DMS53 treated with DMSO at 0.1 percent for 48 hours (cell line): ENCODE data around the gene SLIT2.
A peak's percentile ranks its signal among the peaks of the same experiment; 100 is the strongest.

Experiments
- DNase-seq: peaks from one replicate; lab custom pipeline; 2025; ENCODE audit not compliant: unreplicated experiment; lab: John Stamatoyannopoulos, UW

SLIT2 gene, protein sequence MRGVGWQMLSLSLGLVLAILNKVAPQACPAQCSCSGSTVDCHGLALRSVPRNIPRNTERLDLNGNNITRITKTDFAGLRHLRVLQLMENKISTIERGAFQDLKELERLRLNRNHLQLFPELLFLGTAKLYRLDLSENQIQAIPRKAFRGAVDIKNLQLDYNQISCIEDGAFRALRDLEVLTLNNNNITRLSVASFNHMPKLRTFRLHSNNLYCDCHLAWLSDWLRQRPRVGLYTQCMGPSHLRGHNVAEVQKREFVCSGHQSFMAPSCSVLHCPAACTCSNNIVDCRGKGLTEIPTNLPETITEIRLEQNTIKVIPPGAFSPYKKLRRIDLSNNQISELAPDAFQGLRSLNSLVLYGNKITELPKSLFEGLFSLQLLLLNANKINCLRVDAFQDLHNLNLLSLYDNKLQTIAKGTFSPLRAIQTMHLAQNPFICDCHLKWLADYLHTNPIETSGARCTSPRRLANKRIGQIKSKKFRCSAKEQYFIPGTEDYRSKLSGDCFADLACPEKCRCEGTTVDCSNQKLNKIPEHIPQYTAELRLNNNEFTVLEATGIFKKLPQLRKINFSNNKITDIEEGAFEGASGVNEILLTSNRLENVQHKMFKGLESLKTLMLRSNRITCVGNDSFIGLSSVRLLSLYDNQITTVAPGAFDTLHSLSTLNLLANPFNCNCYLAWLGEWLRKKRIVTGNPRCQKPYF (N-terminal part only)

DNA sequence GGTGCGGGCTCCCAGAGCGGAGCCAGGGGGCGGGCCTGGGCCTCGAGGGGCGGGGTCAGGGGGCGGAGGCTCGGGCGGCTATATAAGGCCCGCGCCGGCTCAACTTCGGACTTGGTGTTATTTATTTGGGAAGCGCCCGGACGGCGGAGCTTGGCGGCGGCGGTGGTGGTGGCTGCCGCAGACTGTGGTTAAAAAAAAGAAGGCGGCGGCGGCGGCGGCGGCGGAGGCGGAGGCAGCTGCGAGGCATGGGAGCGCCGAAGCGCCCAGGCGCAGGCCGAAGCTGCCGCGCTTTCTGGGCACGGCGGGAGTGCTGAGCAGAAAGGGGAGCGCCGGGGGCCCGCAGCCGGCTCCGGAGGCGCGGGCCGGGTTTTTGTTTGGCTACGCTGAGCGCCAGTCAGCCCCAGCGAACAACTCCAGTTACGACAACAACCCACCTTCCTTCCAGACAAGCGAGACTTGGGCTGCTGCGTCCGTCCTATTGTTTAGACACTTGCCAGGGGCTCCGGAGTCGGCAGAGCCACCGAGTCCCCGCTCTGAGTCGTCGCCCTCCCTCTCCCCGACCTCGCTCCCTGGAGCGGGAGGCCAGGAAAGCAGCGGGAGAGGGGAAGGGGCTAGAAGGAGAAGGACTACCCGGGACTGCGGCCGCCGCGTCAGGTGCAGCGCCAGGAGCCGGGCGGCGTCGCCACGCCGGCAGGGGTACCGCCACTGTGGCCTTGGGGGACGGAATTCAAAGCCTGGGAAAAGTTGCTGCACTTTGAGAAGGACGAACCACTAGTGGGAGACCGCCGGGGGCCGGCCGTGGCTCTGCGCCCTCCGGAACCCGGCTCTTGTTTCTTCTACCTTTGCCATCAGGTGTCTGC lies at the start of gene SLIT2:
TSS of gene SLIT2 (plus strand) at position 110 of the 860 bp plus-strand sequence. CDS start 1,911 bp downstream, outside the sequence.
- DNase-seq, result peak; percentile 81

DNA sequence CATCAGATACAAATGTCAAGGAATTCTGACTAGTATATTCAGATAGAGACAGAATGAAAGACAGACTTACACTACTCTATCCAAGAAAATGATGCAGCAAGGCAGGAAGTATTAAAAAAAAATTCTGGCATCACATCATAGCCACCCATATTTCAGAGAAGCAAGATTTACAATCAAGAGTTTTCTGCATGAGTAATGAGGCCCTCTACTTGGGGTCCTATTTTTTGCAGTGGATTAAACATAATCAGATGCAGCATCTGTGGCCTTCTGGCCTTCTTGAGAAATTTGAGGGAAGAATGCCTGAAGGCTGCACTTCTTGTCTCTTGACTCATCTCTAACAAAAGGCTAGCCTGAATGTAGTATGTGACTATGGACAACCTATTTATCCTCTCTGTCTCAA lies 48.2 kb upstream of the SLIT2 start:
- no peak for DNase-seq

GRCh38 chr4:20217521-20217920 lies 34.2 kb upstream of the SLIT2 start:
- DNase-seq, result no peak

GRCh38 chr4:20217951-20218350 lies 33.8 kb upstream of the SLIT2 start:
- no peak for DNase-seq

DNA sequence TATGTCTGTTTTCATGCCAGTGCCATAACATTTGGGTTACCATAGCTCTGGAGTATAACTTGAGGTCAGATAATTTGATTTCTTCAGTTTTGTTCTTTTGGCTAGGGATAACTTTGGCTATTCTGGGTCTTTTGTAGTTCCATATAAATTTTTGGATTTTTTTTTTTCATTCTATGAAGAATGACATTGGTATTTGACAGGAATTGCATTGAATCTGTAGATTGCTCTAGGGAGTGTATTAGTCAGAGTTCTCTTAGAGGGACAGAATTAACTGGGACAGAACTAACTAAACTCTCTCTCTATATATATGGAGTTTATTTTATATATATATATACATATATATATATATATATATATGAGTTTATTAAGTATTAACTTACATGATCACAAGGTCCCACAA lies 32.2 kb upstream of the SLIT2 start:
- DNase-seq, result no peak

- no peak for DNase-seq
These were observed 13.7 kb upstream of the SLIT2 start for GRCh38 chr4:20237894-20238537.

- peak; percentile 92 for DNase-seq
These were observed 3.5 kb upstream of the SLIT2 start for GRCh38 chr4:20248155-20248558.

- DNase-seq, result peak; percentile 51
These were observed 2.4 kb upstream of the SLIT2 start for GRCh38 chr4:20249333-20249732.

DNA sequence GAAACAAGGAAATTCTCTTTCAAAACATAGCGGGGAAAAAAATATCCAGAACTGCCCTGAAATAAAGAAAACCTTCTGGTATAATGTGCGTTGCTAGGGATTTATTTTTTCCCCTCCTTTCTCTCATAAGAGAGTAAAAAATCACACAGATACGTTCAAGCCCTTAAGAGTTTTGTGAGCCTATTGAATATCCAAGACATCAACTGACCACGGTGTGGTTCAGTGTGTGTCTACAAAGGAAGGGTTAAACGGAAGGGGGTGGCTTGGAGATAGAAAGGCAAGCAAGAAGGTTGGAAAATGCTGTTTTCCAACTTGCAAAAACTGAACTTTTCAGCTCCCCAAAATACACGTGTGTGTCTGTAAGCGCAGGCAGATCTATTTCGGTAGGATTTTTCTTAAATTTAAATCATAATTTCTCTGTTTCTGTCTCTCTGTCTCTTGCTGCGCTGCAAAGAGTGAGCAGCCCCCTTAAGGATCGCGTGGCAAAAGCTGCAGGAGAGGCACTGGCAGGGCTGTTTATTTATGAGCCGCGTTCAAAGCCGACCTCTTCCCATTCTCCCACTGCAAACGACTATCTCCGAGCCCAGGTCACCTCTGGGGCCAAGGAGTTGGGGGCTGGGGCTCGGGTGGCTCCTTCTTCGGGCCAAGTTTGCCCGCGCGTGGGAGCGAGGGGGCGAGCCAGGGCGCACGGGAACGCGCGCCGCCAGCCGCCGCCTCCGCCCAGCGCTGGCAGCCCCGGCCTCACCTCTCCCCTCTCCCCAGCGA lies 492 bp upstream of the SLIT2 start:
- no peak for DNase-seq

GRCh38 chr4:20252656-20253282 lies 1.1 kb downstream of the SLIT2 start:
- DNase-seq, result peak; percentile 58

- DNase-seq, result no peak
These were observed 1.6 kb downstream of the SLIT2 start for GRCh38 chr4:20253283-20253734.

DNA sequence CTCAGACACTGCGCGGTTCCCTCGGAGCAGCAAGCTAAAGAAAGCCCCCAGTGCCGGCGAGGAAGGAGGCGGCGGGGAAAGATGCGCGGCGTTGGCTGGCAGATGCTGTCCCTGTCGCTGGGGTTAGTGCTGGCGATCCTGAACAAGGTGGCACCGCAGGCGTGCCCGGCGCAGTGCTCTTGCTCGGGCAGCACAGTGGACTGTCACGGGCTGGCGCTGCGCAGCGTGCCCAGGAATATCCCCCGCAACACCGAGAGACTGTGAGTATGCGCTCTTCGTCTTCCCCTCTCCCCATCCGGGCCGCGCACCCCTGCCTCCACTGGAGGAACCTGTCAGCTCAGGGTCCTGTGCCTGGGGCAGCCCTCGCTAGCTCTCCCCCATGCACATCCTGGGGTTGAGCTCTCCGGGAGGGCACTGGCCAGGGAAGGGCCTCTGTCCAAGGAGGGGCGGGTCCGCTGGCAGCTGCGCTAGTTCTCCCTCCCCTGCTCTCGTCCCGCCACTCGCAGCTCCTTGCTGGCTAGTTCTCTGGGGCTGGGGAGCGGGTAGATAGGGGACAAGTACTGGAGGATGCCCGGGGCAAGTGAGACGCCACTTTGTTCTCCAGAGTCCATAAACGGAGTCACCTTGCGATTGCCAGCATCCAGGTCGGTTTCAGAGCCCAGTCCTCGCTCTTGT lies 2.2 kb downstream of the SLIT2 start:
- DNase-seq, result peak; percentile 19

DNA sequence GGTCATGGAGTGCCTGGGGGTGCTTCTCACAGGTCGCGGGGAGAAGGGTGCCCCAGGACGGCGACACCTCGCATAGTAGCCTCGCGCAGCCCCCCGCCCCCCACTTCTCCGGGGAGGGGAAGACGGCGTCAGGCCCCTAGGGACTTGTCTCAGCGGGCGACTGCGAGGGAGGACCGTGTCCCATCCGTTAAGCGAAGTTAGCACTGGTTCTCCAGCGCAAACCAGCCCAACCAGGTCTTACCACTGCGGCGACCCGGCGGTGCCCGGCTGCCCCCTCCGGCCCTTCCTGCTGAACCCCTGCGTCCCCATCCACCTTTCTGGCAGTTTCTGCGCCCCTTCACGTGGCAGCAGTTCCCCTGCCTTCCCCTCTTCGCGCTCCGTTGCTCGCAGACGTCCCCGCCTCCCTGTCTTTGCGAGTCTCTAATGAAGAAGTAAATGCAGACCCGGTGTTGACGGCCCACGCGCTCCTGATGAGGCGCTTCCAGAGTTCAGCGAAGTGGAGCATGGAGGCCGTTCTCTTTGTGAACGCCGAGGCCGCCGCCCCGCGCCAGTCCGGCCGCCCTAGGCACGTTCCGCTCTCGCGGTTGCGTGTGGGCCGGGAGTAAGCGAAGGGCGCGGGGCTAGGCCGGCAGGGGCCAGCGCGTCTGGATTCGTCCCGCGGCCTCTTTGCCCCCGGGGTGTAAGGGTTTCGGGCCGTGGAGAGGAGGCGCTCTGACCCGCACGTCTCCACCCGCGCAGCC lies 3.0 kb downstream of the SLIT2 start:
- no peak for DNase-seq

- DNase-seq, result no peak
These were observed 3.5 kb downstream of the SLIT2 start for GRCh38 chr4:20255251-20255586.

DNA sequence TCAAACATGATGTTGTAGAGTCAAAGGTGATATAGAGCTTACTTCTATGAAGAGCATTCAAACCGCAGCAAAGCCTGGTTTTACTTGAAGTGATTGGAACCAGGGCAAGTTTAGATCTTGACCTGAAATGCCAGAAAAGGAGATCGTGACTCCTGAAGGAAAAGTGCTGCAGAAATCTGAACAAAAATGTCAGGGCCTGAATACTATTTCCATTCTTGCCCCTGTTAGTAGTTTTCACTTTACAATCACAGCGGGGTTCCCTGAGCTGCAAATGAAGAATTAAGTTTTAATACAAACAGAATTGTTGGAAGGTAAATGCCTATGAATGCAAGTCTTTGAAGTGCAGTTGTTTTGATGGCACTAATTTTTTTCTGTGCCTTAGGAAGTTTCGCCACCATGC lies 4.1 kb downstream of the SLIT2 start:
- no peak for DNase-seq

DNA sequence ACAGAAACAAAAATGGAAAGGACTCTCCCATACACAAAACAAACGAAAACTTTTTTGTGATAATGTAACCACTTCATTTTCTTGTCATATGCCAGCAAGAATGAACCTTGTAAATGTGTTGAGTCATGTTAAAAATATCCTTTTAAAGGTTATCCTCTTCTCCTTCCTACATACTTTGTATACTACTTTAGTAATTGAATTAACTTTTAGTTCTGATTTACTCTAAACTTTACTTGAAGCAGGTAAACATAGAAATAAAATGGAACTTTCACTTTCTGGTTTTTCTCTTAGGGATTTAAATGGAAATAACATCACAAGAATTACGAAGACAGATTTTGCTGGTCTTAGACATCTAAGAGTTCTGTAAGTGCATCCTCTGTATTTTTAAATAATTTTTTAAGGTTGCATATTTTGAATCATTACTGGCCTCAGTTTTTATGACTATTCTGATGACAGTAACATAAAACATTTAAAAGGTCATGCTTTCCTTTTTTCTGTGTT lies 4.7 kb downstream of the SLIT2 start:
- DNase-seq, result no peak

- no peak for DNase-seq
These were observed 8.0 kb downstream of the SLIT2 start for GRCh38 chr4:20259707-20260106.

DNA sequence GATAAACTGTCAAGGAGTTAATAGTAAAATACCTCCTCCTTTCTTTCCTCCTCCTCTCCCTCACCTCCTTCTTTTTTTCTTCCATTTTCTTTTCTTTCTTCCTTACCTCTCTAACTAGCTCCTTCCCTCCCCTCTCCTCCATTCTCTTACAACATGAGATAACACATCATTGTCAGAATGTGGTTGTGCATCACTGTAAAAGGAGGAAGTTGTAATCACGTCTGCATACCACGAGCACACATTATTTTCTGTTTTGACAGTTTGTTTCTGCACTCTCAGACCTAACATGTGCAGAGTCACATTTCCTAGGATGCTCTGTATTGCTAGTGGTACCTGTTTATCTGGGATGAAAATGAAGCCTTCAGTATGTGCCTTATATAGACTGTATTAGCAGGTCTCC lies 9.1 kb downstream of the SLIT2 start:
- no peak for DNase-seq
